ENCODE measurements around the gene MERTK.

The MERTK gene

DNA sequence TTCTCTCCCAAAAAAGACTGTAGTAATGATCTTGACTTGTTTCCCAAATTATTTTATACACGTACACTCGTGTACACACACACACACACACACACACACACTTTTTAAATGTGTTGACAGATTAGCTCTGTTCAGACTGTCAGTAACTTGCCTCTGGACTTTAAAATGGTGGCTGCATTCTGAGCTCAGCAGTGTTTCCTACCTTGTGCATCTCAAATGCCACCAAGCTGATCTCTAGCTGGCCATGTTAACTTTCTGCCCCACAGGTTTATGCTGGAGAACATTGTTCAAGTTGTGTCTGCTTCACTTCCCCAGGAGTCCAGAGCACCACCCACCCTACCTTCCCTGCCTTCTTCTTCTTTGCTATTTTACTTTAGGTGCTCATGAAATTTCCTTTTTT lies 83.3 kb downstream of the MERTK start:
- no peak for DNase-seq (ENCODE audit: low read depth)

GRCh38 chr2:111982822-111983221 lies 84.4 kb downstream of the MERTK start:
- DNase-seq (ENCODE audit: low read depth), result no peak

DNA sequence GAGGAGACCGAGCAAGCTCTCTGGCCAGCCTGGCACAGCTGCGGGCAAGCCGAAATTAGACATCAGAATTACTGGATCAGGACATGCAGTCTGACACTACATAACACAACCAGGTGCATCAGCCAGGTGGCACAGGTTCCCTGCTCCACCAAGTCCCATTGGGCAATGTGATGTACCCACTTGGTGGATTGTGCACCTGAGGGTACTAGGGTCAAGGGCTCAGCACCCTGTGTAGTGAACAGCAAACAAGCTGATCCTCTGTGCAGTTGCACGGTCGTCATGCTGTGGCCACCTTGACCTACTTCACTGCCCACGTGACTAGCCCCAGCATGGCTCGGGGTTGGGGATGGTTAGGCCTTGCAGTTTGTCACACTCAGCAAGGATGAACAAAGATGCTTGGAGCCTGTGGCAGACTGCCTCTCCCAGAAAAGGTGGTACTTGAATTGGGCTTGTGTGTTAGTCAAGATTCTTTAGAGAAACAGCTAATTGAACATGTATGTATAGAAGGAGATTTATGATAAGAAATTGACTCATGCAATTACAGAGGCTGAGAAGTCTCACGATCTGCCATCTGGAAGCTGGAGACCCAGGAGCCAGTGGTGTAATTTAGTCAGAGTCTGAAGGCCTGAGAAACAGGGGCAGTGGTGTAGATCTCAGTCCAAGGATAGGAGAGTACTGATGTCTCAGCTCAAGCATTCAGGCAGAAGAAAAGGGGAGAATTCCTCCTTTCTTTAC lies 85.2 kb downstream of the MERTK start:
- DNase-seq (ENCODE audit: low read depth), result no peak

DNA sequence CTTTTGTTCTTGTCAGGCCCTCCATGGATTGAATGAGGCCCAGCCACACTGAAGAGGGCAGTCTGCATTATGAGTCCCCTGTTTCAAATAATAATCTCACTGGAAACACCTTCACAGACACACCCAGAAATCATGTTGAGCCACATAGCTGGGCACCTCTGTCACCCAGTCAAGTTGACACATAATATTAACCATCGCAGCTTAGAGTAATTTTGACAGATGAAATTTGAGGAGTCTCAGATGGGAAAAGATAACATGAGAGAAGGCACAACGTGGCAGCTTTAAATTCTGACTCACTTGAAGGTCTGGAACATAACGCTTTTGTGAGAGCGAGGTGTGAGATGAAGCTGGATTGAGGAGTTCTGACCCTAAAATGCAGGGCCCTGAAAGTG lies 85.8 kb downstream of the MERTK start:
- DNase-seq (ENCODE audit: low read depth), result no peak

GRCh38 chr2:111985514-111985913 lies 87.1 kb downstream of the MERTK start:
- DNase-seq (ENCODE audit: low read depth), result no peak

- DNase-seq (ENCODE audit: low read depth), result no peak
Measured at GRCh38 chr2:111986116-111986900, 87.9 kb downstream of the MERTK start.

- no peak for DNase-seq (ENCODE audit: low read depth)
Measured at GRCh38 chr2:111990375-111990774, 92.0 kb downstream of the MERTK start.

DNA sequence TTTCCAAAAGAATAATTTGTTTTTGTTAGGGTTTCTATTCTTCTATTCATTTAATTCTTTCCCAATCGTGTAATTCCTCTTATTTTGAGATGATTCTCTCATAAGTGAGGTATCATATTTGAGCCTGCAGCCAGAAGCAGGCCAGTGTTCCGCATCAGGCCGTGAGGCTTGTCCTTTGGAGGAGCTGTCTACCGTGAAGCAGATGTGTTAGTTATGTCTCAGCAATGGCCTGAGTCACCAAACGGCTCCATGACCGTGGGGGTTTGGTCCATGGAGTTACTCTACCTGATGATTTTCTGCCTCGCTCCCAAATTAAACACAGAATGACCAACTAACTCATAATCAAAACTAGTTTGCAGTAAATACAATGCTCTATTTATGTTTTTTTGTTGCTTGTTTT lies 92.4 kb downstream of the MERTK start:
- no peak for DNase-seq (ENCODE audit: low read depth)

DNA sequence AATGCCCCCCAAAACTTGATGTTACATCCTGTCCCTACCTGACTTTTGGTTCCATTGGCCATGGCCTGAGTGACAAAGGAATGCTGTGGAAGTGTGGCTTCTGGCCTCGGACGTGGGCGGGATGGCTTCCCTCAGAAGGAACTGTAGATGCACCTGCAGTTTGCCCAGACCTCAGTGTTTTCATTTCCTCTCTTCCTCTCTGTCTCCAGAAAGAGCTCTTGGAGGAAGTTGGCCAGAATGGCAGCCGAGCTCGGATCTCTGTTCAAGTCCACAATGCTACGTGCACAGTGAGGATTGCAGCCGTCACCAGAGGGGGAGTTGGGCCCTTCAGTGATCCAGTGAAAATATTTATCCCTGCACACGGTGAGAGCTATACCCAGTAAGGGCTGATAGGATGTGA lies 95.6 kb downstream of the MERTK start:
- DNase-seq (ENCODE audit: low read depth), result no peak

DNA sequence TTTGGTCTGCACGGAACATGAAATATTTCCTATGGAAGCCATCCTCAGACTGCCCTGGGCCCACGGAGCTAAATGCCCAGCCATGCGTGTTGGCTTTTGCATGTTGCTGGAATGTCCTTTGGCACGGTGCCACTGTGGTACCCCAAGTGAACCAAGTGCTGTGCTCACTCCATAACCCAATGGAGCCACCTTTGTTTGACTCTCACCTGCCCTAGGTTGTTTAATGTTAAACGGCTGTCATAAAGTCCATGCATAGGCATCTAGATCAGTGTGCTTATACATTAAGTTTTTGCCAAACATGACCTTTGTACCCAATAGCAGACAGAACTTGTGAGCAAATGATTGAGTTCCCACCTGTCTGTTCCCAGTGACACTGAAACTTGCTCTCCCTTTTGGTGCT lies 96.7 kb downstream of the MERTK start:
- DNase-seq (ENCODE audit: low read depth), result no peak

DNA sequence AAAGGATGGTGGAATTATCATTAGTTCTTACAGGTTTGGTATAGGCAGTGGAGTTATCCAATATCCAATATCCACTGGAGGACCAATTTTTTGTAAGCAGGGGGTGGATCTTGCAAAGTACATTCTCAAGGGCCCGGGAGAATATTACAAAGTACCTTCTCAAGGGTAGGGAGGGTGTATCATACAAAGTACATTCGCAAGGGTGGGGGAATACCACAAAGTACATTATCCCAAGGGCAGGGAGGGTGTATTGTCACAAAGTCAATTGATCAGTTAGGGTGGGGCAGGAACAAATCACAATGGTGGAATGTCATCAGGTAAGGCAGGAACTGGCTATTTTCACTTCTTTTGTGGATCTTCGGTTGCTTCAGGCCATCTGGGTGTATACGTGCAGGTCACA lies 101.4 kb downstream of the MERTK start:
- DNase-seq (ENCODE audit: low read depth), result no peak

GRCh38 chr2:112000399-112001135 lies 102.2 kb downstream of the MERTK start:
- DNase-seq (ENCODE audit: low read depth), result no peak

GRCh38 chr2:112001136-112001715 lies 102.8 kb downstream of the MERTK start:
- DNase-seq (ENCODE audit: low read depth), result no peak

DNA sequence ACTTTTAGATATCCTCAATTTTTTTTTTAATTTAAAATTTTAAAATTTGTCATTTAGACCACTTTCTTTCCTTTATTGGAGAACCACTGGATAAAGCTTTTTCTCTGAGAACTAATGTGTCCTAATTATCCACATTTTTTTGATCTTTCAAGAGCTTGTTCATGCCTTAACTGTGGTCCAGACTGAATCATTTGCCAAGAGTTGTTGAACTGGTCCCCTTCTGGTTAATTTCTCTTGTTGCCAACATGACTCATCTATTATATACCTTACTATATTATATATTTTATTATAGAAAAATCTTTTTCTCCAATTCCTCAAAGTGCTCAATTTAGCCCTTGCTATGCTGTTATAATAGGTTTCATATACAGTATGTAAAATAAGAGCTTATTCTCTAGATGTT lies 103.5 kb downstream of the MERTK start:
- no peak for DNase-seq (ENCODE audit: low read depth)

DNA sequence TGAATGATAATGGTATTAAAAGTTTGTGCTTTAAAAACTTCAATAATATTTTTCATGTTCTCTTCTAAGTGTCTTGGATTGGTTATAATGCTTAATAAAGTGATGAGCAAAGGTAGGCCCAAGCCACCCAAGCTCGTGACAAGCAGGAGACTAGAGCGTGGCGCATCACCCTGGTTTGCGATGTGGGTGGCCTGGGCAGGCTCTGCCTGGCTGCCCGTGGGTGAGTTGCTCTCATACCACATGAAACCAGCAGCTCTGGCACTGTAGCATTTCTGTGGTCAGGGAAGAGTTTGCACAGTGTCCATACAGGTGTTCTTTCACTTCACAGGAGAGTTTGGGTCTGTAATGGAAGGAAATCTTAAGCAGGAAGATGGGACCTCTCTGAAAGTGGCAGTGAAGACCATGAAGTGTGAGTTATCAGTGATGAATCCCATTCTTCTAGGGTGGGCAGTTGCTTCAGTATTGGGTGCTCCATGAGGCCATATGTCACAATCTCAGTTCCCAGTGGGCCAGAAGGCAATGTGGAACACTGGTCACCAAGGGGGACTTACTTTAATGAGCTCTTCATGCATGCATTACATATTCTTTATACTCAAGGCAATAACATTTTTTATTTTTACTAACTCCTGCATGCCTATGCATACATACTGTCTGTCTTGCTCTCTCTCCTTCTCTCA lies 105.3 kb downstream of the MERTK start:
- no peak for DNase-seq (ENCODE audit: low read depth)

- DNase-seq (ENCODE audit: low read depth), result no peak
Measured at GRCh38 chr2:112004253-112004645, 105.8 kb downstream of the MERTK start.

DNA sequence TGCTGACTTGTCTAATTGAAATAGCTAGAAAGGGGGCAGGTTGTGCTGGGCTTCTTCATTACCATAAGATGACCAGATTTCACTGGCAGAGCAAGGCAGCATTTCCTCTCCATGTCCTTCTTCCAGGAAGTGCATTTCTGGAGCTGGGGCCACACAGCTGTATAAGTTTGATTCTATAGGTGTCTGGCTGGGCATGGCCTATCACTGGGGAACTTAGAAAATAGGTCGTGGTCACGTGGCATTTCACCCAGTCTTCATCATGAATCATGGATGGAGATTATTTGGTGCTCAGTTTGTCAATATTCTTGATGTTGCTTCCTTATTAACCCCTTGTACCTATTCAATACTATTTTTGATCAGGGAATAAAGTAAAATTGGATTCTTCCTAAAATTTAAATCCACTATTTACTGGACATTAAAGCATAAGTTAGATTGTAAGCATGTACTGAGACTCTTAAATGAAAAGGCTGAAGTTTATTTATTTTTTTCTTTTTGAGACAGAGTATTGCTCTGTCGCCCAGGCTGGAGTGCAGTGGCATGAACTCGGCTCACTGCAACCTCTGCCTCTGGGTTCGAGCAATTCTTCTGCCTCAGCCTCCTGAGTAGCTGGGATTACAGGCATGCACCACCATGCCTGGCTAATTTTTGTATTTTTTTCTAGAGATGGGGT lies 107.1 kb downstream of the MERTK start:
- no peak for DNase-seq (ENCODE audit: low read depth)

DNA sequence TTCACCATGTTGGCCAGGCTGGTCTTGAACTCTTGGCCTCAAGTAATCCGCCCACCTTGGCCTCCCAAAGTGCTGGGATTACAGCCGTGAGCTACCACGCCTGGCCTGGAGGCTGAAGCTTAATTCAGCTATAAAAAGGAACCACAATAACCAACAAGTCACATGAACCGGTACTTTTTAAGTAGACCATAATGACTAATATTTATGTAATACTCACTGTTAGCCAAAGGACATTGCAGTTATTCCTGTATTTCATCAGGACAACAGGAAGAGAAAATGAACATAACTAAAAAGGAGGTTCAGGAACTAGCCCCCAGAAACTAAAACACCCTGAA lies 107.6 kb downstream of the MERTK start:
- no peak for DNase-seq (ENCODE audit: low read depth)

GRCh38 chr2:112007493-112007892 lies 109.1 kb downstream of the MERTK start:
- DNase-seq (ENCODE audit: low read depth), result no peak

- no peak for DNase-seq (ENCODE audit: low read depth)
Measured at GRCh38 chr2:112008910-112009485, 110.6 kb downstream of the MERTK start.

GRCh38 chr2:112010751-112011150 lies 112.3 kb downstream of the MERTK start:
- no peak for DNase-seq (ENCODE audit: low read depth)

Data from stimulated activated CD8-positive, alpha-beta memory T cell treated with anti-CD3 and anti-CD28 coated beads, Interleukin-12 subunit alpha, Interleukin-12 subunit beta, amount 100 ng/mL, for 4 hours (primary cell).